Kidney (tissue), 14 donors: ENCODE results near the gene MTAP. TPM values are rescaled to one million over a fixed set of nuclear protein-coding genes. Genes with fewer than 3 reads are reported as not detected.

Experiments
- DNase-seq, 5 donors: peaks; one replicate each; pipeline ENCODE4 v3.0.0-alpha.2; 2013 to 2020
- FAIRE-seq: peaks from 2 replicates; lab custom pipeline; 2012; peaks lifted over from hg19 to GRCh38; lab: Jason Lieb, UNC
- H3K27ac ChIP-seq, 2 donors: one replicate each; pipeline ENCODE4 v1.7.0; 2013; ENCODE audit warnings: low read depth in 2 of 2, low read length in 2 of 2, inconsistent platforms in 1 of 2
- H3K27me3 ChIP-seq: one replicate; pipeline ENCODE4 v1.7.1; 2013; ENCODE audit warnings: low read length, inconsistent platforms; ENCODE audit not compliant: control insufficient read depth, insufficient read depth
- H3K36me3 ChIP-seq, 3 donors: one replicate each; pipeline versions ENCODE4 v1.7.0 to v1.7.1; 2013; ENCODE audit warnings: low read length in 3 of 3, control low read depth in 1 of 3, inconsistent platforms in 1 of 3; ENCODE audit not compliant: insufficient read depth in 3 of 3, control insufficient read depth in 2 of 3
- H3K4me1 ChIP-seq, 3 donors: one replicate each; pipeline versions ENCODE4 v1.7.0 to v1.7.1; 2013; ENCODE audit warnings: low read length in 3 of 3, inconsistent platforms in 1 of 3, low read depth in 1 of 3; ENCODE audit not compliant: control insufficient read depth in 2 of 3, insufficient read depth in 2 of 3
- H3K4me3 ChIP-seq, 3 donors: one replicate each; pipeline versions ENCODE4 v1.7.0 to v1.8.1; 2013; ENCODE audit warnings: low read length in 3 of 3, control low read depth in 1 of 3, inconsistent platforms in 1 of 3
- H3K9ac ChIP-seq, 3 donors: one replicate each; pipeline versions ENCODE4 v1.7.0 to v1.7.1; 2013; ENCODE audit warnings: low read length in 3 of 3, control low read depth in 1 of 3, inconsistent platforms in 1 of 3
- H3K9me3 ChIP-seq, 3 donors: one replicate each; pipeline versions ENCODE4 v1.7.0 to v1.7.1; 2013; ENCODE audit warnings: low read length in 3 of 3, control low read depth in 1 of 3, inconsistent platforms in 1 of 3; ENCODE audit not compliant: control insufficient read depth in 2 of 3, insufficient read depth in 1 of 3
- intact Hi-C: fragments of 100-400 bp; cut with DNase I; formaldehyde crosslinking; loops from one replicate; pipeline ENCODE4 v1.11.1; 2022
- polyA plus RNA-seq: library from polyadenylated mRNA; stranded (reverse); fragments of 350-450 nt; fragmentation: Illumina TruSeq; extraction: RNeasy Lipid Tissue Mini Kit (QIAGEN cat#74804); gene quantifications from one replicate; pipeline ENCODE4 v1.2.3, GENCODE V29; 2014; ENCODE audit warnings: low read depth, low replicate concordance; ENCODE audit not compliant: insufficient read depth
- total RNA-seq: library from RNA; stranded (reverse); fragmentation: NEBNext Ultra II Directional; extraction: Animal tissue kit (Norgen Biotek cat#: 25700); gene quantifications from one replicate; pipeline ENCODE4 v1.2.1, GENCODE V29; 2021
- TF ChIP-seq, protein P1 (sequence below): IDR thresholded peaks from 3 replicates; pipeline ENCODE4 v1.5.1; 2012; ENCODE audit warnings: mild to moderate bottlenecking, moderate library complexity, borderline replicate concordance; ENCODE audit not compliant: insufficient read depth; ENCODE audit errors: extremely low read depth
- donor health status: control.
- donor health status: control.
- donor health status: control.
- donor health status: control.
- donor health status: control.
- donor health status: DM: yes; HTN: yes; CAD: no.
- donor health status: Normal renal cell carcinoma (clear cell type).

MTAP gene
- total and polyA plus RNA-seq, 2 donors from 2014 or later, result 11.2 to 42.4 TPM

GRCh38 chr9:21984101-21984500 is 181.7 kb downstream of the MTAP start:
- H3K9ac ChIP-seq, result no peak overlapping the region
- no peaks in the 10 kb centered on the region for H3K4me1 ChIP-seq
- no peak for FAIRE-seq
- H3K9me3 ChIP-seq, result no peaks in the 10 kb centered on the region
- H3K27me3 ChIP-seq, result peaks cover 57% of the 10 kb centered on the region
- intact Hi-C loops, result no loop called here
- TF ChIP-seq, protein P1, sequence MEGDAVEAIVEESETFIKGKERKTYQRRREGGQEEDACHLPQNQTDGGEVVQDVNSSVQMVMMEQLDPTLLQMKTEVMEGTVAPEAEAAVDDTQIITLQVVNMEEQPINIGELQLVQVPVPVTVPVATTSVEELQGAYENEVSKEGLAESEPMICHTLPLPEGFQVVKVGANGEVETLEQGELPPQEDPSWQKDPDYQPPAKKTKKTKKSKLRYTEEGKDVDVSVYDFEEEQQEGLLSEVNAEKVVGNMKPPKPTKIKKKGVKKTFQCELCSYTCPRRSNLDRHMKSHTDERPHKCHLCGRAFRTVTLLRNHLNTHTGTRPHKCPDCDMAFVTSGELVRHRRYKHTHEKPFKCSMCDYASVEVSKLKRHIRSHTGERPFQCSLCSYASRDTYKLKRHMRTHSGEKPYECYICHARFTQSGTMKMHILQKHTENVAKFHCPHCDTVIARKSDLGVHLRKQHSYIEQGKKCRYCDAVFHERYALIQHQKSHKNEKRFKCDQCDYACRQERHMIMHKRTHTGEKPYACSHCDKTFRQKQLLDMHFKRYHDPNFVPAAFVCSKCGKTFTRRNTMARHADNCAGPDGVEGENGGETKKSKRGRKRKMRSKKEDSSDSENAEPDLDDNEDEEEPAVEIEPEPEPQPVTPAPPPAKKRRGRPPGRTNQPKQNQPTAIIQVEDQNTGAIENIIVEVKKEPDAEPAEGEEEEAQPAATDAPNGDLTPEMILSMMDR, result no peak
- no peak overlapping the region for H3K27ac ChIP-seq
- no peaks in the 10 kb centered on the region for H3K36me3 ChIP-seq
- no peak for DNase-seq
- no peak overlapping the region for H3K4me3 ChIP-seq

DNA sequence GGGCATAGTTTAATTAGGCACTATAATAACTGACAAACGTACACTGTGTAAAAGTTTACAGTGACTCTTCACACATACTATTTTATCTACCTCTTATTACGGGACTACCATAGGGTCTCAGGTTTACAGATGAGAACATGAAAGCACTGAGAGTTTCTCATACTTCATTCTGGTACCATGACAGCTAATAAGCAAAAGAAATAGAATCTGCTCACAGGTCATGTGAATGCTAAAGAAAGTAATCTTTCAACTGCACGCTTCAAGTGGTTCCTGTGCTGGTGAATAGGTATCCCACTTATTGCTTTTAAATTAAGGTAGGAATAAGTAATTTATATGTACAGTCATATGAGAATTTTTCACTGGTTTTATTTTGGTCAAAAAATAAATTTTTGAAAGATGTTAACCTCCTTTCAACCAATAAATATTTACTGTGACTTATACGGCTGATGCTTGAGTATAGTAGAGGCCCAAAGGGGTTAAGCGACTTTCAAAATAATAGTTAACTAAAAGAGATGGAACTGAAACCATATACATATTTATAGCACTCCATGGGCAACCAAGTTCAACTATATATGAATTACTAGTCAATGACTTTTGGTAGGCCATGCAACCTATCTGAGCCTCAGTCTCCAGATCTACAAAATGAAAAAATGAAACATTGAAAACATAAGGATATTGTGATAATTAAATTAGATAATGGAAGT is 183.7 kb downstream of the MTAP start:
- FAIRE-seq (no peak), DNase-seq (no peak)
- H3K27me3 ChIP-seq, result peaks cover 68% of the 10 kb centered on the region
- no peaks in the 10 kb centered on the region for H3K9me3 ChIP-seq
- TF ChIP-seq, protein P1, result no peak
- no peaks in the 10 kb centered on the region for H3K36me3 ChIP-seq
- H3K9ac ChIP-seq, result no peak overlapping the region
- intact Hi-C loops, result no loop called here
- H3K4me1 ChIP-seq, result no peaks in the 10 kb centered on the region
- H3K4me3 ChIP-seq, result no peak overlapping the region
- H3K27ac ChIP-seq, result no peak overlapping the region

Other genes with a start within 250 kb of the MTAP start
- 4.1 TPM for gene CDKN2A, start 191.8 kb downstream of the MTAP start, total RNA-seq
- gene CDKN2A, start 191.8 kb downstream of the MTAP start, polyA plus RNA-seq, result not detected
- gene CDKN2B-AS1, start 192.2 kb downstream of the MTAP start, total RNA-seq, result 0.82 TPM
- gene CDKN2B-AS1, start 192.2 kb downstream of the MTAP start, polyA plus RNA-seq, result not detected
- gene CDKN2B, start 206.7 kb downstream of the MTAP start, total RNA-seq, result 1.8 TPM
- gene CDKN2B, start 206.7 kb downstream of the MTAP start, polyA plus RNA-seq, result 0.30 TPM